Tibial artery (tissue), 4 donors: ENCODE data around the gene TRPM3.

Experiments
- DNase-seq, 2 donors: peaks; one replicate each; pipeline ENCODE4 v3.0.0-alpha.2; 2019
- H3K27ac ChIP-seq, 2 donors: fragments of 200-600 bp; sonication (generic) in 1 of 2; 1 replicate in 1 of 2; 2 replicates in 1 of 2; pipeline ENCODE4 v1.5.1; 2018 to 2019; ENCODE audit warnings: mild to moderate bottlenecking in 1 of 2
- H3K27me3 ChIP-seq, 2 donors: fragments of 200-600 bp; sonication (generic) in 1 of 2; one replicate each; pipeline versions ENCODE4 v1.5.1 to v1.6.0; 2016 to 2019
- H3K36me3 ChIP-seq, 3 donors: fragments of 200-600 bp; sonication (generic) in 2 of 3; one replicate each; pipeline ENCODE4 v1.5.1; 2016 to 2019; ENCODE audit warnings: mild to moderate bottlenecking in 2 of 3
- H3K4me1 ChIP-seq, 4 donors: fragments of 200-600 bp; sonication (generic) in 2 of 4; 1 replicate in 3 of 4; 2 replicates in 1 of 4; pipeline ENCODE4 v1.5.1; 2016 to 2019
- H3K4me3 ChIP-seq, 2 donors: fragments of 200-600 bp; sonication (generic) in 1 of 2; 1 replicate in 1 of 2; 2 replicates in 1 of 2; pipeline ENCODE4 v1.5.1; 2018 to 2019; ENCODE audit warnings: mild to moderate bottlenecking in 2 of 2
- H3K9me3 ChIP-seq, 3 donors: fragments of 200-600 bp; sonication (generic) in 1 of 3; one replicate each; pipeline ENCODE4 v1.5.1; 2016 to 2019
- intact Hi-C: fragments of 100-400 bp; cut with DNase I; formaldehyde crosslinking; loops from one replicate; pipeline ENCODE4 v1.15.0; 2023; ENCODE audit warnings: low total_unique reads
- TF ChIP-seq, protein P1 (sequence below), 2 experiments: fragments of 200-600 bp in 1 of 2; fragments of 450-650 bp in 1 of 2; IDR thresholded peaks; one replicate each; pipeline ENCODE4 v1.5.1; 2017 to 2019; ENCODE audit warnings: antibody characterized with exemption in 2 of 2, mild to moderate bottlenecking in 1 of 2, moderate library complexity in 1 of 2

The TRPM3 gene

DNA sequence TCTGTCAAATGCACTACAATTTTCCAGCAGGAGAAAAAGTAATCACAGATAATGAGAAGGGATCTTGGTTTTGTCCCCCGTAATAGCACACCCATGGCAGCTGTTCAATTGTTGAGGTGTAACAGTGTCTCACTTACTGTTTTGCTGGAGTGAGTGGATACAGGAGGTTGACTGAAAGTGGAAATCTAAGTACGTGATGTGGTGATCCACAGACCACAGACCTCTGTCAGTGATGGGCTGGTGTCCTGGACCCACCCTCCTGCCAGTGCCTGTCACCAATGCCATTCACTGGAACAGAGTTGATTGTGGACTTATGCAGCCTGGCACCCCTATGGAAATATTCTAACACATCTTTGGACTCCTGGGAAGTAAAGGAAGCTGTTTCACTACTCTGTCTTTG lies 261.7 kb downstream of the TRPM3 start:
- no peak overlapping the region for H3K4me3 ChIP-seq
- intact Hi-C loops, result no loop called here
- H3K27ac ChIP-seq, result no peak overlapping the region
- no peaks in the 10 kb centered on the region for H3K36me3 ChIP-seq
- no peaks in the 10 kb centered on the region for H3K4me1 ChIP-seq
- TF ChIP-seq, protein P1, sequence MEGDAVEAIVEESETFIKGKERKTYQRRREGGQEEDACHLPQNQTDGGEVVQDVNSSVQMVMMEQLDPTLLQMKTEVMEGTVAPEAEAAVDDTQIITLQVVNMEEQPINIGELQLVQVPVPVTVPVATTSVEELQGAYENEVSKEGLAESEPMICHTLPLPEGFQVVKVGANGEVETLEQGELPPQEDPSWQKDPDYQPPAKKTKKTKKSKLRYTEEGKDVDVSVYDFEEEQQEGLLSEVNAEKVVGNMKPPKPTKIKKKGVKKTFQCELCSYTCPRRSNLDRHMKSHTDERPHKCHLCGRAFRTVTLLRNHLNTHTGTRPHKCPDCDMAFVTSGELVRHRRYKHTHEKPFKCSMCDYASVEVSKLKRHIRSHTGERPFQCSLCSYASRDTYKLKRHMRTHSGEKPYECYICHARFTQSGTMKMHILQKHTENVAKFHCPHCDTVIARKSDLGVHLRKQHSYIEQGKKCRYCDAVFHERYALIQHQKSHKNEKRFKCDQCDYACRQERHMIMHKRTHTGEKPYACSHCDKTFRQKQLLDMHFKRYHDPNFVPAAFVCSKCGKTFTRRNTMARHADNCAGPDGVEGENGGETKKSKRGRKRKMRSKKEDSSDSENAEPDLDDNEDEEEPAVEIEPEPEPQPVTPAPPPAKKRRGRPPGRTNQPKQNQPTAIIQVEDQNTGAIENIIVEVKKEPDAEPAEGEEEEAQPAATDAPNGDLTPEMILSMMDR (IDR thresholded peaks at IDR 0.05), result no peak
- no peak for DNase-seq
- H3K9me3 ChIP-seq, result no peaks in the 10 kb centered on the region
- H3K27me3 ChIP-seq, result no peaks in the 10 kb centered on the region

DNA sequence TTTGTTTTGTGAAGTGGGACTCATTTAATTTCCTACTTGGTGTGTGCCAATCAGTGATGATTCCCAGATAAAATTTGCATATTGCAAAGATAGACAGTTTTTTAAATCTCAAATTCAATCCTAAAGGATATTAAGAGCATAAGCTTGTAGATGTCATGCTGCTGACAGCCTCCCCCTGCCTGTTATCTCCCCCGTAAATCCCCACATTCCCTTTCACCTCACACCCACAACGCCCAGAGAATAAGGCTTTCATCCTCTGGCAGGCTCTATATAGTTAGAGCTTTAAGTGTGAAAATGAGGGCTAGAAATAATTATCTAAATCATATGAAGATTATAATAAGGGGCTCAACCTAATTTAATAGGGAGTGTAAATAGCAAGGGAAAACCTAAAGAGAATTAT lies 265.0 kb downstream of the TRPM3 start:
- intact Hi-C loops, result no loop called here
- no peaks in the 10 kb centered on the region for H3K27me3 ChIP-seq
- no peaks in the 10 kb centered on the region for H3K4me1 ChIP-seq
- DNase-seq, result no peak
- no peaks in the 10 kb centered on the region for H3K9me3 ChIP-seq
- no peak overlapping the region for H3K27ac ChIP-seq
- no peaks in the 10 kb centered on the region for H3K36me3 ChIP-seq
- H3K4me3 ChIP-seq, result no peak overlapping the region
- TF ChIP-seq, protein P1 (IDR thresholded peaks at IDR 0.05), result no peak

DNA sequence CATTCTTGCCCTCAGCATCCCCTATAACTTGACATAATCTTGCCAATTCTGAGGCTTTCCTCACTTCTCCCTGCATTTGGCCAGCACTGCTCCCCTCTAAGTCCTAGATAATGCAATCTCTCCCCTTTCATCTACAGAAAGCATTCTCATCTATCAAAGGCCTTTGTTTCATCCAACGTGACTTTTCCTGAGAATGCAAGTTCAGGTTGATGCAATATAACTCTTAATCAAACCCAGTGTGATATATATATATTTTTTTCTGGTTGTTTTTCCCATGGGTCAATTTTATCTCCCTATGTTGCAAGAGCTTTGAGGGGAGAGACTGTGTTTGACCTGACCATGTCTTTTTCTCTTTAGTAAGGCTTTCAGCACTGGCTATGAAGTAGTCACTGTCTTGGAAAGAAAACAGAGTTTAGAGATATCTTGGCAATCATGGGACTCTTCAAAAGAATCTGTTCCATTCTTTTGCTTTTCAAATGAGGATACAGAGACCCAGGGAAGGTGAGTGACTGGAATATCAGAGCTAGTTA lies 268.6 kb downstream of the TRPM3 start:
- Histone ChIP-seq H3K36me3 (no peaks in the 10 kb centered on the region), H3K4me1 (no peaks in the 10 kb centered on the region), H3K4me3 (no peak overlapping the region), H3K9me3 (peaks cover 0 to 2% (median 0%) of the 10 kb centered on the region in 3 donors), H3K27ac (no peak overlapping the region), H3K27me3 (no peaks in the 10 kb centered on the region)
- no peak for DNase-seq
- TF ChIP-seq, protein P1 (IDR thresholded peaks at IDR 0.05), result no peak
- intact Hi-C loops, result no loop called here

DNA sequence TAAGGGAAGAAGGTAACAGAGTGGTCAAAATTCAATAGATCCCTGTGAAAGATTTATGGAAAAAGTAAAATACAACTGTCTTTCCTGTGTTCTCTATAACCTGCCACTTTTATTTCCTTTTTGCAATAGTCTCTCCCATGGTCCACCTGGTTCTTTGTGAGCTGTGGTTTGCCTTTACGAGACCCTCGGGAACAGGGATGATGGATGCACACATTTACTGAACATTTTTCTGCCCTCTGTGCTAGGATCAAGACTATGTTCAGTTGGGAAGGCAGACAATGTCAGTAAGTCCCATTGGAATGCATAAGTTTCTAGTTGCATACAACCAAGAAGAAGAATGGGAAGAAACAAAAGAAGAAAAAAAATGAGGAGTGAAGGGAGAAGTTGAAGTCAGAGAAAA lies 281.2 kb downstream of the TRPM3 start:
- H3K9me3 ChIP-seq, result no peaks in the 10 kb centered on the region
- H3K27ac ChIP-seq, result no peak overlapping the region
- TF ChIP-seq, protein P1 (IDR thresholded peaks at IDR 0.05), result no peak
- no peak overlapping the region for H3K4me3 ChIP-seq
- no peaks in the 10 kb centered on the region for H3K27me3 ChIP-seq
- H3K36me3 ChIP-seq, result peaks cover 0 to 11% (median 0%) of the 10 kb centered on the region in 3 donors
- DNase-seq, result no peak
- H3K4me1 ChIP-seq, result no peaks in the 10 kb centered on the region
- intact Hi-C loops, result no loop called here

DNA sequence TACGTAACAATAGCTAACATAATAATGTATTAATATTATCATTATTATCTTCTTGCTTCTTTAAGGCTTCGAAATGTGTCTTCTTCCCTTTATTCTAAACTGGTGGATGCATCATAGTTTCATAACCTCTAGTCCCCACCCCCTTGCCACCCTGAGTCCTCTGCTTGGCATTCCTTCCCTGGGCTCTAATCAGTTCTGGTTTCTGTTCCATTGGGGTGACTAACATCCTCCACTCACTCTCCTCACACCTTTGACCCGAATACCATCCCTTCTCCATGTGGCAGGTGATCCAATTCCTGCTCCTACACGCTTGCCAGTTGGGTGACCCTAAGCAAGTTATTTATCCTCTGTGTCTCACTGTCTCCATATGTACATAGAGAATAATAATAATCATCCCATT lies 286.1 kb downstream of the TRPM3 start:
- Histone ChIP-seq H3K4me3 (no peak overlapping the region), H3K36me3 (no peaks in the 10 kb centered on the region), H3K9me3 (no peaks in the 10 kb centered on the region), H3K27ac (no peak overlapping the region), H3K4me1 (no peaks in the 10 kb centered on the region), H3K27me3 (no peaks in the 10 kb centered on the region)
- no peak for DNase-seq
- intact Hi-C loops, result no loop called here
- TF ChIP-seq, protein P1 (IDR thresholded peaks at IDR 0.05), result no peak

DNA sequence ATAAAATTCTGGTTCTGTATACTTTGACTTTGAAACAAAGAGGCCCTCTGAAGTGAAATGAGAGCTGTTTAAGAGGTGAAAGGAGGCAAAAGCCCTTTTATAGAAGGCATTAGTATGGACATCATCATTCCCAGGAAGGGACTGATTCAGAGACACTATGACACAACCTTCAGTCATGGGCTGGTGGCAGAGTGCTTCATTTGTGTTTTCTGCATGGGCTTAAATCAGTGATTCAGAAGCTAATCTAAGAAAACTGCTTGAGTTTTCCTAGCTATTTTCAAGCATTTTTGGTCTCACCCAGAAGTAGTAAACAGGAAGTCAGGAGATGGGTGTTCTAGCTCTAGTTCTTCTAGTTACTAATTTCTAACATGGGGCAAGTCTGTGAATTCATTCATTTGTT lies 288.9 kb downstream of the TRPM3 start:
- H3K27ac ChIP-seq, result no peak overlapping the region
- H3K4me3 ChIP-seq, result no peak overlapping the region
- H3K4me1 ChIP-seq, result no peaks in the 10 kb centered on the region
- H3K36me3 ChIP-seq, result no peaks in the 10 kb centered on the region
- TF ChIP-seq, protein P1 (IDR thresholded peaks at IDR 0.05), result no peak
- intact Hi-C loops, result no loop called here
- H3K9me3 ChIP-seq, result no peaks in the 10 kb centered on the region
- no peaks in the 10 kb centered on the region for H3K27me3 ChIP-seq
- no peak for DNase-seq
